Liver (tissue), 9 donors: ENCODE measurements around the gene JPT2. TPM values are rescaled to one million over a fixed set of nuclear protein-coding genes. Genes with fewer than 3 reads are reported as not detected.
A peak's percentile ranks its signal among the peaks of the same experiment; 100 is the strongest.

Experiments
- DNase-seq: peaks from one replicate; pipeline ENCODE4 v3.0.0-alpha.2; 2017; ENCODE audit warnings: low spot score
- H3K27ac ChIP-seq, 2 donors: one replicate each; pipeline ENCODE4 v1.7.0; 2013; ENCODE audit warnings: inconsistent platforms in 2 of 2, low read length in 2 of 2, control low read depth in 1 of 2, low read depth in 1 of 2, mild to moderate bottlenecking in 1 of 2
- H3K27me3 ChIP-seq, 4 donors: one replicate each; pipeline versions ENCODE4 v1.6.1 to v1.7.0; 2013; ENCODE audit warnings: low read length in 3 of 4, inconsistent platforms in 1 of 4, mild to moderate bottlenecking in 1 of 4, moderate library complexity in 1 of 4; ENCODE audit not compliant: control insufficient read depth in 4 of 4, insufficient read depth in 4 of 4
- H3K36me3 ChIP-seq, 4 donors: one replicate each; pipeline versions ENCODE4 v1.6.1 to v1.7.0; 2013; ENCODE audit warnings: low read length in 3 of 4, mild to moderate bottlenecking in 3 of 4, low read depth in 1 of 4, moderate library complexity in 1 of 4; ENCODE audit not compliant: control insufficient read depth in 4 of 4, insufficient read depth in 3 of 4
- H3K4me1 ChIP-seq, 4 donors: one replicate each; pipeline versions ENCODE4 v1.6.1 to v1.7.0; 2013; ENCODE audit warnings: low read length in 3 of 4, mild to moderate bottlenecking in 3 of 4, moderate library complexity in 1 of 4; ENCODE audit not compliant: control insufficient read depth in 4 of 4, insufficient read depth in 4 of 4
- H3K4me3 ChIP-seq, 3 donors: one replicate each; pipeline versions ENCODE4 v1.6.1 to v1.7.0; 2013; ENCODE audit warnings: low read length in 3 of 3, control low read depth in 1 of 3, low read depth in 1 of 3, mild to moderate bottlenecking in 1 of 3
- H3K9ac ChIP-seq, 2 donors: one replicate each; pipeline ENCODE4 v1.7.0; 2013; ENCODE audit warnings: low read length in 2 of 2, mild to moderate bottlenecking in 2 of 2, moderate library complexity in 2 of 2, control low read depth in 1 of 2, low read depth in 1 of 2
- H3K9me3 ChIP-seq, 4 donors: one replicate each; pipeline versions ENCODE4 v1.6.1 to v1.7.0; 2013; ENCODE audit warnings: low read length in 3 of 4; ENCODE audit not compliant: control insufficient read depth in 4 of 4
- ATF3 ChIP-seq: IDR thresholded peaks from 2 replicates; pipeline ENCODE4 v1.6.1; 2016; ENCODE audit warnings: antibody characterized with exemption
- FOXA1 ChIP-seq: IDR thresholded peaks from 2 replicates; pipeline ENCODE4 v1.6.1; 2016; ENCODE audit warnings: antibody characterized with exemption
- FOXA2 ChIP-seq: IDR thresholded peaks from 2 replicates; pipeline ENCODE4 v1.6.1; 2016; ENCODE audit warnings: antibody characterized with exemption
- GABPA ChIP-seq, 2 donors: IDR thresholded peaks in 1 of 2; conservative IDR thresholded peaks in 1 of 2; 2 replicates each; pipeline ENCODE4 v1.6.1; 2016; ENCODE audit warnings: antibody characterized with exemption in 2 of 2, mild to moderate bottlenecking in 1 of 2, moderate library complexity in 1 of 2
- HNF4A ChIP-seq, 2 donors: conservative IDR thresholded peaks; 2 replicates each; pipeline ENCODE4 v1.6.1; 2016; ENCODE audit warnings: antibody characterized with exemption in 2 of 2, mild to moderate bottlenecking in 2 of 2
- HNF4G ChIP-seq: IDR thresholded peaks from 2 replicates; pipeline ENCODE4 v1.6.1; 2016; ENCODE audit warnings: antibody characterized with exemption
- JUND ChIP-seq, 2 donors: IDR thresholded peaks; 2 replicates each; pipeline ENCODE4 v1.6.1; 2016; ENCODE audit warnings: antibody characterized with exemption in 2 of 2
- MAX ChIP-seq: IDR thresholded peaks from 2 replicates; pipeline ENCODE4 v1.6.1; 2016; ENCODE audit warnings: antibody characterized with exemption
- NR2F2 ChIP-seq: IDR thresholded peaks from 2 replicates; pipeline ENCODE4 v1.6.1; 2016; ENCODE audit warnings: antibody characterized with exemption
- RAD21 ChIP-seq, 2 donors: IDR thresholded peaks; 2 replicates each; pipeline ENCODE4 v1.6.1; 2016; ENCODE audit warnings: antibody characterized with exemption in 2 of 2, mild to moderate bottlenecking in 2 of 2
- REST ChIP-seq: IDR thresholded peaks from 2 replicates; pipeline ENCODE4 v1.6.1; 2016; ENCODE audit warnings: antibody characterized with exemption, mild to moderate bottlenecking
- RXRA ChIP-seq, 2 donors: IDR thresholded peaks; 2 replicates each; pipeline ENCODE4 v1.6.1; 2017 to 2018; ENCODE audit warnings: antibody characterized with exemption in 2 of 2, mild to moderate bottlenecking in 1 of 2
- YY1 ChIP-seq: IDR thresholded peaks from 2 replicates; pipeline ENCODE4 v1.6.1; 2016; ENCODE audit warnings: antibody characterized with exemption, mild to moderate bottlenecking
- ZBTB33 ChIP-seq: IDR thresholded peaks from 2 replicates; pipeline ENCODE4 v1.6.1; 2016; ENCODE audit warnings: antibody characterized with exemption
- WGBS: extraction: QIAGEN DNeasy Blood & Tissue Kit; methylation state at CpG from one replicate; pipeline ENCODE4 v1.1.7; 2013; 5-methylcytosine and 5-hydroxymethylcytosine counted together
- polyA plus RNA-seq, 2 donors: library from polyadenylated mRNA; stranded (reverse) in 1 of 2; unstranded in 1 of 2; fragments of 200-250 nt in 1 of 2; fragments of >200 nt in 1 of 2; fragmentation: Nextera tagmentation in 1 of 2; extraction: Ambion mirVana in 1 of 2; gene quantifications; one replicate each; pipeline versions ENCODE4 v1.2.1 to v1.2.3, GENCODE V29; 2013 to 2015
- total RNA-seq, 2 donors: library from RNA; depleted of rRNA; stranded (reverse); fragments of >200 nt; gene quantifications; one replicate each; pipeline ENCODE4 v1.2.3, GENCODE V29; 2014
- donor health status: healthy.
- donor health status: healthy.
- donor health status: healthy.
- donor health status: healthy.
- donor health status: healthy.

JPT2 gene
- total and polyA plus RNA-seq, 4 donors = 7.4 to 32.6 (median 28.4) TPM

GRCh38 chr16:1678500-1679098 is 520 bp downstream of the JPT2 start:
- TF ChIP-seq RXRA (IDR thresholded peaks at IDR 0.05) = peak; percentile 36 to 46
- TF ChIP-seq RAD21 (IDR thresholded peaks at IDR 0.05) = peak in 1 of 2 donors; percentile 20
- TF ChIP-seq JUND (IDR thresholded peaks at IDR 0.05) = no peak
- TF ChIP-seq ATF3 = no peak
- TF ChIP-seq YY1 = peak; percentile 48
- Histone ChIP-seq H3K4me1 (peaks cover 0 to 9% (median 6%) of the 10 kb centered on the region in 4 donors), H3K4me3 (peak overlapping the region; percentile 60 to 87 (median 62)), H3K27me3 (no peaks in the 10 kb centered on the region), H3K36me3 (peaks cover 0 to 23% (median 9%) of the 10 kb centered on the region in 4 donors), H3K9ac (peak overlapping the region; percentile 3 to 37), H3K27ac (peak overlapping the region; percentile 49 to 82), H3K9me3 (no peaks in the 10 kb centered on the region)
- WGBS = under 1% methylated on average over 45 of the region's 45 CpGs
- peak; percentile 43 for DNase-seq

GRCh38 chr16:1680361-1680760 is 2.3 kb downstream of the JPT2 start:
- no peak overlapping the region for H3K9ac ChIP-seq
- no peak for DNase-seq
- H3K4me3 ChIP-seq = no peak overlapping the region
- no peaks in the 10 kb centered on the region for H3K9me3 ChIP-seq
- peaks cover 2 to 12% (median 3%) of the 10 kb centered on the region in 4 donors for H3K36me3 ChIP-seq
- no peak overlapping the region for H3K27ac ChIP-seq
- 97% methylated on average over 14 of the region's 14 CpGs for WGBS
- H3K4me1 ChIP-seq = peaks cover 0 to 9% (median 6%) of the 10 kb centered on the region in 4 donors
- no peak for TF ChIP-seq NR2F2
- TF ChIP-seq ZBTB33 = no peak
- TF ChIP-seq REST = no peak
- no peak for TF ChIP-seq GABPA (IDR thresholded peaks at IDR 0.05 in 1 of 2, conservative IDR thresholded peaks at IDR 0.05 in 1 of 2)
- no peak for TF ChIP-seq FOXA1
- no peak for TF ChIP-seq MAX
- no peaks in the 10 kb centered on the region for H3K27me3 ChIP-seq

DNA sequence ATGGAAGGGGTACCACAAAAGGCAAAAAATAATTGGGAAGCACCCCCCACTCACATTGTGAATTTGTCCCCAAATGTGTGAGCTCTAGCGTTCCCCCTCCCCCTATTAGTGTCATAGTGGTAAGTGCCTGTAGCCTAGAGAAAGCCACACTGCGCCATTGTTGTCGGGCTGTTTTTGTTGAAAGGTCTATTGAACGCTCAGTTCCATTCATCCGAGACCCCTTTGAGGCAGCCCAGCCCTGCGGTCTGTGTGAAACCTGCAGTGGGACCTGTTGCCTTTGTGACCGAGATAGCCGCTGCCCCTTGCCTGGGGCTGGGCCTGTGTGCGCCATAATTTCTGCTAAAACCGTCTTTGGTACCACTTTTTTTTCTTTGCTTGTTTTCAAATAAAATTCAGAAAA is 3.0 kb downstream of the JPT2 start:
- H3K4me3 ChIP-seq = no peak overlapping the region
- H3K27me3 ChIP-seq = no peaks in the 10 kb centered on the region
- 95% methylated on average over 10 of the region's 10 CpGs for WGBS
- no peak overlapping the region for H3K9ac ChIP-seq
- H3K27ac ChIP-seq = no peak overlapping the region
- DNase-seq = no peak
- peaks cover 0 to 9% (median 6%) of the 10 kb centered on the region in 4 donors for H3K4me1 ChIP-seq
- H3K9me3 ChIP-seq = no peaks in the 10 kb centered on the region
- peaks cover 2 to 11% (median 6%) of the 10 kb centered on the region in 4 donors for H3K36me3 ChIP-seq
- TF ChIP-seq HNF4G = no peak
- no peak for TF ChIP-seq ZBTB33
- no peak for TF ChIP-seq ATF3
- no peak for TF ChIP-seq REST
- TF ChIP-seq GABPA (IDR thresholded peaks at IDR 0.05 in 1 of 2, conservative IDR thresholded peaks at IDR 0.05 in 1 of 2) = no peak
- no peak for TF ChIP-seq RXRA (IDR thresholded peaks at IDR 0.05)
- no peak for TF ChIP-seq FOXA2
- TF ChIP-seq HNF4A (conservative IDR thresholded peaks at IDR 0.05) = no peak
- TF ChIP-seq RAD21 (IDR thresholded peaks at IDR 0.05) = no peak
- no peak for TF ChIP-seq YY1
